OCI-LY3 (cell line): ENCODE measurements around the gene PCBP3.

Source experiments
- CTCF ChIP-seq: fragments of 200-600, 300-600 bp; sonication (generic); IDR thresholded peaks from 2 replicates; pipeline ENCODE4 v1.5.1; 2014; ENCODE audit warnings: antibody characterized with exemption, low read length, low read depth
- EZH2phosphoT487 ChIP-seq: fragments of 200-600 bp; shearing (Covaris generic); IDR thresholded peaks from 2 replicates; pipeline ENCODE4 v1.6.1; 2018; ENCODE audit warnings: antibody characterized with exemption, mixed run types, low read depth

DNA sequence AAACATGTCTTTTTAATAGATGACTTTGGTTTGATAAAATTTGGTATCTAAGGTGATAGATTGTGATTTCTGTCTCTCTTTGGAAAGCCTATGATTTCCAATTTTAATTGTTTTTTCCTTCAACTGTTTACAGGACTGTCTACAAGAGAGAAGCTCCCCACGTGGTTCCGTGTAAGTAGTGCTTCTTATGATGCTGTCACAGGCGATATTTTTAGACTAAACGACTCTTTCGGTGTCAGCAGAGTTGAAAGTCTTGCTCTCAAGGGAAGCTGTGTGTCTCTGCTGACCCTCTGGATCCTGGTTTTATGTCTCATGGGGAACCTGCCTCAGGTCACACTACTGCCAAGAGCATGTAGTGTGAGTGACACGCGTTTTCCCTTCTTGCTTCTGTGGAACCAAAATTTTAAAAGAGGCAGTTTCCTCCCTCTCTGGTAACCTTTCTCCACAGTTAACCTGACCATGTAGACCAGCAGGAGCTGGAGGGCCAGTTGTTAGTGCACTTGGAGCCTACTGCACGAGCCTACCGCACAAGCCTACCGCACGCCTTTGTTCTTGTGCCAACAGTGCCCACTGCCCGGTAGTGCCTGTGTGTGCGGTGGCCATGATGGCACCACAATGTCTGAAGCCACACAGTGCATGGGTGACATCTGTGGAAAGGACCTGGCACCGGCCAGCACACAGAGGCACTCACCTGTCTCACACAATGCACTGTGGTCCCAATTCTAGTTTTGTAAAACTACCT is 91.9 kb downstream of the PCBP3 start:
- TF ChIP-seq CTCF = no peak
- no peak for TF ChIP-seq EZH2phosphoT487
